Measurements from ENCODE around the gene COL8A1.

The COL8A1 gene

GRCh38 chr3:99714146-99714545 is 75.8 kb downstream of the COL8A1 start:
- no peak overlapping the region for H3K4me3 ChIP-seq (ENCODE audit: low read depth, low read length)
- no peak overlapping the region for H2AFZ ChIP-seq
- TF ChIP-seq CTCF (IDR thresholded peaks at IDR 0.05) = no peak
- no peaks in the 10 kb centered on the region for H3K9me3 ChIP-seq (ENCODE audit: control insufficient read depth, low read length)
- H3K36me3 ChIP-seq (ENCODE audit: control insufficient read depth, insufficient read depth, low read length) = no peaks in the 10 kb centered on the region
- no peak overlapping the region for H3K4me2 ChIP-seq (ENCODE audit: low read length)
- no peaks in the 10 kb centered on the region for H3K27me3 ChIP-seq (ENCODE audit: control insufficient read depth, insufficient read depth, low read length)
- no peak overlapping the region for H3K9ac ChIP-seq
- H3K79me2 ChIP-seq = no peaks in the 10 kb centered on the region
- no peaks in the 10 kb centered on the region for H3K4me1 ChIP-seq
- H3K27ac ChIP-seq = no peak overlapping the region

GRCh38 chr3:99714575-99714974 is 76.2 kb downstream of the COL8A1 start:
- H3K27ac ChIP-seq = no peak overlapping the region
- no peaks in the 10 kb centered on the region for H3K36me3 ChIP-seq (ENCODE audit: control insufficient read depth, insufficient read depth, low read length)
- no peaks in the 10 kb centered on the region for H3K9me3 ChIP-seq (ENCODE audit: control insufficient read depth, low read length)
- H3K79me2 ChIP-seq = no peaks in the 10 kb centered on the region
- no peak overlapping the region for H2AFZ ChIP-seq
- no peak overlapping the region for H3K4me2 ChIP-seq (ENCODE audit: low read length)
- no peaks in the 10 kb centered on the region for H3K27me3 ChIP-seq (ENCODE audit: control insufficient read depth, insufficient read depth, low read length)
- H3K4me3 ChIP-seq (ENCODE audit: low read depth, low read length) = no peak overlapping the region
- no peak for TF ChIP-seq CTCF (IDR thresholded peaks at IDR 0.05)
- no peak overlapping the region for H3K9ac ChIP-seq
- H3K4me1 ChIP-seq = no peaks in the 10 kb centered on the region

- Histone ChIP-seq H3K36me3 (ENCODE audit: control insufficient read depth, insufficient read depth, low read length) (no peaks in the 10 kb centered on the region), H2AFZ (no peak overlapping the region), H3K9ac (no peak overlapping the region), H3K27ac (no peak overlapping the region), H3K4me1 (no peaks in the 10 kb centered on the region), H3K4me3 (ENCODE audit: low read depth, low read length) (no peak overlapping the region), H3K4me2 (ENCODE audit: low read length) (no peak overlapping the region), H3K79me2 (no peaks in the 10 kb centered on the region), H3K27me3 (ENCODE audit: control insufficient read depth, insufficient read depth, low read length) (no peaks in the 10 kb centered on the region), H3K9me3 (ENCODE audit: control insufficient read depth, low read length) (no peaks in the 10 kb centered on the region)
- TF ChIP-seq CTCF (IDR thresholded peaks at IDR 0.05) = no peak
These were observed 78.1 kb downstream of the COL8A1 start for GRCh38 chr3:99716463-99716995.

- Histone ChIP-seq H3K27ac (no peak overlapping the region), H3K4me2 (ENCODE audit: low read length) (no peak overlapping the region), H3K79me2 (no peaks in the 10 kb centered on the region), H3K9ac (no peak overlapping the region), H3K27me3 (ENCODE audit: control insufficient read depth, insufficient read depth, low read length) (no peaks in the 10 kb centered on the region), H3K4me3 (ENCODE audit: low read depth, low read length) (no peak overlapping the region), H3K4me1 (no peaks in the 10 kb centered on the region), H3K9me3 (ENCODE audit: control insufficient read depth, low read length) (no peaks in the 10 kb centered on the region), H3K36me3 (ENCODE audit: control insufficient read depth, insufficient read depth, low read length) (no peaks in the 10 kb centered on the region), H2AFZ (no peak overlapping the region)
- TF ChIP-seq CTCF (IDR thresholded peaks at IDR 0.05) = no peak
These were observed 82.7 kb downstream of the COL8A1 start for GRCh38 chr3:99720985-99721632.

- H3K27ac ChIP-seq = no peak overlapping the region
- H3K36me3 ChIP-seq (ENCODE audit: control insufficient read depth, insufficient read depth, low read length) = no peaks in the 10 kb centered on the region
- no peak overlapping the region for H3K9ac ChIP-seq
- no peak overlapping the region for H3K4me3 ChIP-seq (ENCODE audit: low read depth, low read length)
- H3K9me3 ChIP-seq (ENCODE audit: control insufficient read depth, low read length) = no peaks in the 10 kb centered on the region
- H2AFZ ChIP-seq = no peak overlapping the region
- H3K4me2 ChIP-seq (ENCODE audit: low read length) = peak overlapping the region; percentile 1
- no peaks in the 10 kb centered on the region for H3K27me3 ChIP-seq (ENCODE audit: control insufficient read depth, insufficient read depth, low read length)
- no peaks in the 10 kb centered on the region for H3K79me2 ChIP-seq
- no peak for TF ChIP-seq CTCF (IDR thresholded peaks at IDR 0.05)
- H3K4me1 ChIP-seq = no peaks in the 10 kb centered on the region
These were observed 83.2 kb downstream of the COL8A1 start for GRCh38 chr3:99721633-99722007.

Measured in parathyroid adenoma (tissue), 2 donors.